Astrocyte of the cerebellum (primary cell): ENCODE results near the gene ZNF778.
"Not testable (repeated sequence)": the region's sequence is repeated elsewhere in the genome, so short reads cannot be mapped to it uniquely, and the experiment has no call there.

Experiments
- DNase-seq: peaks from one replicate; pipeline ENCODE4 v3.0.0-alpha.2; 2011; ENCODE audit warnings: low read depth
- H3K4me3 ChIP-seq: 2 replicates; pipeline ENCODE4 v1.5.1; 2011; ENCODE audit warnings: mild to moderate bottlenecking, low read depth, low read length, moderate library complexity
- in situ Hi-C: cut with HindIII; loops from 2 replicates; pipeline ENCODE4 v1.10.0; 2017; ENCODE audit warnings: low sequenced_read_pairs
- TF ChIP-seq, protein P1 (sequence below): IDR thresholded peaks from 2 replicates; pipeline ENCODE4 v1.5.1; 2012; ENCODE audit warnings: low read length, low read depth, moderate library complexity, mild to moderate bottlenecking; ENCODE audit errors: missing control alignments

ZNF778 gene

DNA sequence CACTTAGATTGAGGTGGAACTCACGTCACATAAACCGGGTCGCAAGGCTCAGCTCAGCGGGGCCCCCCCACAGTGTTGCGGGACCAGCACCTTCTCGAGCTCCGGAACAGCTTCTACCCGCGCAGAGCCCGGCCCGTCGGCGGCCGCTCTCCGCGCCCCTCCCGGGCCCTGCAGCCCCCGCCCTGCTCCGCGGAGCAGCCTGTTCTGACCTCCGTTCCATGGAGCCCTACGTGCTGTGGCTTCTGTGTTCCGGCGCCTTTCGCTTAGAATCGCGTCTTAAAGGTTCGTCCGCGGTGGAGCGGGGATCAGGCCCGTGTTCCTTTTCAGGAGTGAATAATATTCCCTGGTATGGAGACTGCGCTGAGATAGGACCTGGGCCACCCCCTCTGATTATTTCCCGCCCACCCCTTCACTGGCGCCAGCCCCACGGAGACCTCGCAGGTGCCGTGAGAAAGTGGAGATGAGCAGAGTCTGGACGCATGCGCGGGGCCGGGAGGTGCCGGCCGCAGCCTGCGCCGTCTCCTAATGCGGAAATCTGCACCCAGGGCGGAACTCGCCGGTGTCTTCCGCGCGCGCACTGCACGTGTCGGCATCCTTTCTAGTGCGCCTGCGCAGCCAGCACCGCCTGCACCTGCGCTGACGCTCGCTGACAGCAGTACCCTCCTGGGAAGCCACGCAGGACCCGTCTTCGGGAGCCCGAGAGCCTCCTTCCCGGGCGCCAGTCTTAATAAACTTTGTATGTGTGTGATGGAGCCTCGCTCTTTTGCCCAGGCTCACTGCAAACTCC is 30.9 kb downstream of the ZNF778 start:
- H3K4me3 ChIP-seq, result peak overlapping the region; percentile 45
- TF ChIP-seq, protein P1, sequence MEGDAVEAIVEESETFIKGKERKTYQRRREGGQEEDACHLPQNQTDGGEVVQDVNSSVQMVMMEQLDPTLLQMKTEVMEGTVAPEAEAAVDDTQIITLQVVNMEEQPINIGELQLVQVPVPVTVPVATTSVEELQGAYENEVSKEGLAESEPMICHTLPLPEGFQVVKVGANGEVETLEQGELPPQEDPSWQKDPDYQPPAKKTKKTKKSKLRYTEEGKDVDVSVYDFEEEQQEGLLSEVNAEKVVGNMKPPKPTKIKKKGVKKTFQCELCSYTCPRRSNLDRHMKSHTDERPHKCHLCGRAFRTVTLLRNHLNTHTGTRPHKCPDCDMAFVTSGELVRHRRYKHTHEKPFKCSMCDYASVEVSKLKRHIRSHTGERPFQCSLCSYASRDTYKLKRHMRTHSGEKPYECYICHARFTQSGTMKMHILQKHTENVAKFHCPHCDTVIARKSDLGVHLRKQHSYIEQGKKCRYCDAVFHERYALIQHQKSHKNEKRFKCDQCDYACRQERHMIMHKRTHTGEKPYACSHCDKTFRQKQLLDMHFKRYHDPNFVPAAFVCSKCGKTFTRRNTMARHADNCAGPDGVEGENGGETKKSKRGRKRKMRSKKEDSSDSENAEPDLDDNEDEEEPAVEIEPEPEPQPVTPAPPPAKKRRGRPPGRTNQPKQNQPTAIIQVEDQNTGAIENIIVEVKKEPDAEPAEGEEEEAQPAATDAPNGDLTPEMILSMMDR, result no peak
- no peak for DNase-seq
- in situ Hi-C loops, result no loop called here

- TF ChIP-seq, protein P1, result no peak
- in situ Hi-C loops, result no loop called here
- H3K4me3 ChIP-seq, result no peak overlapping the region
- no peak for DNase-seq
These were observed 36.2 kb downstream of the ZNF778 start for GRCh38 chr16:89253548-89254287.

GRCh38 chr16:89256651-89257254 is 39.2 kb downstream of the ZNF778 start:
- H3K4me3 ChIP-seq, result peak overlapping the region; percentile 34
- in situ Hi-C loops, result no loop called here
- DNase-seq, result no peak
- TF ChIP-seq, protein P1, result no peak

- peak overlapping the region; percentile 34 for H3K4me3 ChIP-seq
- no peak for DNase-seq
- TF ChIP-seq, protein P1, result no peak
- in situ Hi-C loops, result no loop called here
These were observed 39.8 kb downstream of the ZNF778 start for GRCh38 chr16:89257281-89257731.

GRCh38 chr16:89257757-89258465 is 40.4 kb downstream of the ZNF778 start:
- in situ Hi-C loops, result no loop called here
- DNase-seq, result no peak
- TF ChIP-seq, protein P1, result no peak
- peak overlapping the region; percentile 34 for H3K4me3 ChIP-seq

DNA sequence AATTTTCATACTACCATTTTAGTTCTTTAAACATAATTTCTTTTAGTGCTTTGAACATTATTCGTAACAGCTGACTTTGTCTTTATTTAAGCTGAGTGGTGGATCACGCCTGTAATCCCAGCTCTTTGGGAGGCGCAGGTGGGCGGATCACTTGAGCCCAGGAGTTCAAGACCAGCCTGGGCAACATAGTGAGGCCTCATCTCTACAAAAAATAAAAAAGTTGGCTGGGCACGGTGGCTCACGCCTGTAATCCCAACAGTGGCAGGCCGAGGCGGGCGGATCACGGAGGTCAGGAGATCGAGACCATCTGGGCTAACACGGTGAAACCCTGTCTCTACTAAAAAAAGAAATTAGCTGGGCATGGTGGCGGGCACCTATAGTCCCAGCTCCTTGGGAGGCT is 42.4 kb downstream of the ZNF778 start:
- H3K4me3 ChIP-seq, in situ Hi-C loops, DNase-seq: not testable (repeated sequence)
